Astrocyte (in vitro differentiated cells and primary cell): ENCODE measurements around the gene ARHGAP23. TPM values are rescaled to one million over a fixed set of nuclear protein-coding genes. Genes with fewer than 3 reads are reported as not detected.

Experiments
- DNase-seq: peaks from one replicate; pipeline ENCODE4 v3.0.0-alpha.2; 2010; ENCODE audit warnings: low read depth
- FAIRE-seq: peaks from 2 replicates; lab custom pipeline; 2011; peaks lifted over from hg19 to GRCh38; lab: Jason Lieb, UNC
- H2AFZ ChIP-seq: 2 replicates; pipeline ENCODE4 v1.6.0; 2012; ENCODE audit warnings: low read depth, low read length, inconsistent platforms
- H3K27ac ChIP-seq: 2 replicates; pipeline ENCODE4 v1.5.1; 2011; ENCODE audit warnings: low read depth, low read length, inconsistent platforms
- H3K27me3 ChIP-seq: 2 replicates; pipeline ENCODE4 v1.6.0; 2011; ENCODE audit warnings: low read length, inconsistent platforms; ENCODE audit not compliant: insufficient read depth
- H3K36me3 ChIP-seq: 2 replicates; pipeline ENCODE4 v1.5.1; 2011; ENCODE audit warnings: low read length, inconsistent platforms; ENCODE audit not compliant: insufficient read depth
- H3K4me1 ChIP-seq: 2 replicates; pipeline ENCODE4 v1.5.1; 2011; ENCODE audit warnings: low read length, inconsistent platforms; ENCODE audit not compliant: insufficient read depth
- H3K4me2 ChIP-seq: 2 replicates; pipeline ENCODE4 v1.6.0; 2012; ENCODE audit warnings: low read length, inconsistent platforms
- H3K4me3 ChIP-seq: 2 replicates; pipeline ENCODE4 v1.5.1; 2011; ENCODE audit warnings: low read depth, mild to moderate bottlenecking, low read length, inconsistent platforms; ENCODE audit not compliant: insufficient read depth
- H3K79me2 ChIP-seq: 2 replicates; pipeline ENCODE4 v1.6.0; 2012; ENCODE audit warnings: mild to moderate bottlenecking, low read length, inconsistent platforms; ENCODE audit not compliant: insufficient read depth
- H3K9ac ChIP-seq: 2 replicates; pipeline ENCODE4 v1.6.0; 2012; ENCODE audit warnings: mild to moderate bottlenecking, low read length, inconsistent platforms
- H3K9me3 ChIP-seq: 2 replicates; pipeline ENCODE4 v1.5.1; 2012; ENCODE audit warnings: low read depth, mild to moderate bottlenecking, low read length, inconsistent platforms; ENCODE audit not compliant: insufficient read depth
- H4K20me1 ChIP-seq: 2 replicates; pipeline ENCODE4 v1.6.0; 2012; ENCODE audit warnings: low read length, inconsistent platforms; ENCODE audit not compliant: insufficient read depth
- H3K27ac Mint-ChIP-seq: one replicate; pipeline ENCODE4 v1.8.0; 2021; ENCODE audit warnings: mild to moderate bottlenecking, mixed read lengths; ENCODE audit not compliant: unreplicated experiment
- H3K27me3 Mint-ChIP-seq: one replicate; pipeline ENCODE4 v1.8.0; 2021; ENCODE audit warnings: low read depth, mixed read lengths; ENCODE audit not compliant: unreplicated experiment
- H3K36me3 Mint-ChIP-seq: one replicate; pipeline ENCODE4 v1.8.0; 2021; ENCODE audit warnings: low read depth, mixed read lengths; ENCODE audit not compliant: unreplicated experiment
- H3K4me1 Mint-ChIP-seq: one replicate; pipeline ENCODE4 v1.8.0; 2021; ENCODE audit warnings: low read depth, mixed read lengths; ENCODE audit not compliant: unreplicated experiment
- H3K4me3 Mint-ChIP-seq: one replicate; pipeline ENCODE4 v1.8.0; 2021; ENCODE audit warnings: mild to moderate bottlenecking, moderate library complexity, mixed read lengths; ENCODE audit not compliant: unreplicated experiment
- H3K9me3 Mint-ChIP-seq: one replicate; pipeline ENCODE4 v1.8.0; 2021; ENCODE audit warnings: mild to moderate bottlenecking, mixed read lengths; ENCODE audit not compliant: unreplicated experiment
- CTCF ChIP-seq: IDR thresholded peaks from 2 replicates; pipeline ENCODE4 v1.5.1; 2011; ENCODE audit warnings: low read depth, mild to moderate bottlenecking, inconsistent platforms, low read length, moderate library complexity; ENCODE audit not compliant: insufficient read depth
- EZH2 ChIP-seq: IDR thresholded peaks from 2 replicates; pipeline ENCODE4 v1.6.1; 2012; ENCODE audit warnings: mild to moderate bottlenecking, low read length, inconsistent platforms; ENCODE audit not compliant: insufficient read depth
- total RNA-seq: library from RNA; stranded (reverse); gene quantifications from 2 replicates; pipeline ENCODE4 v1.2.1, GENCODE V29; 2021

The ARHGAP23 gene
- total RNA-seq, 1 donor from 2014 or later, result 118 TPM

GRCh38 chr17:38405654-38406053 lies 22.6 kb upstream of the ARHGAP23 start:
- Mint-ChIP-seq H3K4me3 (no peak overlapping the region), H3K36me3 (peaks cover 12% of the 10 kb centered on the region)

GRCh38 chr17:38410201-38410600 lies 18.1 kb upstream of the ARHGAP23 start:
- Histone ChIP-seq H3K4me3 (no peak overlapping the region), H3K4me1 (peaks cover 2% of the 10 kb centered on the region), H3K4me2 (no peak overlapping the region), H3K27ac (no peak overlapping the region), H3K27me3 (no peaks in the 10 kb centered on the region), H3K9ac (no peak overlapping the region), H3K36me3 (no peaks in the 10 kb centered on the region), H2AFZ (no peak overlapping the region), H3K9me3 (no peaks in the 10 kb centered on the region), H4K20me1 (no peaks in the 10 kb centered on the region), H3K79me2 (no peaks in the 10 kb centered on the region)
- Mint-ChIP-seq H3K27me3 (peaks cover 18% of the 10 kb centered on the region), H3K9me3 (no peaks in the 10 kb centered on the region), H3K36me3 (peaks cover 2% of the 10 kb centered on the region), H3K27ac (no peak overlapping the region), H3K4me3 (no peak overlapping the region), H3K4me1 (peaks cover 1% of the 10 kb centered on the region)
- DNase-seq (no peak), FAIRE-seq (no peak)
- TF ChIP-seq EZH2, result no peak
- no peak for TF ChIP-seq CTCF

More at GRCh38 chr17:38405654-38406053, 22.6 kb upstream of the ARHGAP23 start:
- no peaks in the 10 kb centered on the region for H4K20me1 ChIP-seq
- H3K4me2 ChIP-seq, result no peak overlapping the region
- no peaks in the 10 kb centered on the region for H3K9me3 ChIP-seq
- H3K79me2 ChIP-seq, result no peaks in the 10 kb centered on the region
- H3K9ac ChIP-seq, result no peak overlapping the region
- TF ChIP-seq EZH2 (no peak), CTCF (no peak)
- Mint-ChIP-seq H3K4me1 (no peaks in the 10 kb centered on the region), H3K9me3 (no peaks in the 10 kb centered on the region), H3K27ac (no peak overlapping the region), H3K27me3 (peaks cover 10% of the 10 kb centered on the region)
- H3K27me3 ChIP-seq, result no peaks in the 10 kb centered on the region
- no peaks in the 10 kb centered on the region for H3K36me3 ChIP-seq
- H2AFZ ChIP-seq, result no peak overlapping the region
- no peaks in the 10 kb centered on the region for H3K4me1 ChIP-seq
- FAIRE-seq (no peak), DNase-seq (no peak)
- H3K27ac ChIP-seq, result no peak overlapping the region
- H3K4me3 ChIP-seq, result no peak overlapping the region

- Histone ChIP-seq H3K27me3 (peaks cover 21% of the 10 kb centered on the region), H3K27ac (no peak overlapping the region), H3K79me2 (no peaks in the 10 kb centered on the region), H3K4me1 (peaks cover 6% of the 10 kb centered on the region), H3K4me3 (no peak overlapping the region), H4K20me1 (no peaks in the 10 kb centered on the region), H3K9ac (peak overlapping the region; percentile 64), H3K36me3 (no peaks in the 10 kb centered on the region), H3K4me2 (peak overlapping the region; percentile 69), H3K9me3 (no peaks in the 10 kb centered on the region), H2AFZ (peak overlapping the region; percentile 79)
- no peaks in the 10 kb centered on the region for H3K36me3 Mint-ChIP-seq
- H3K4me3 Mint-ChIP-seq, result peak overlapping the region; percentile 76
- H3K27me3 Mint-ChIP-seq, result peaks cover 17% of the 10 kb centered on the region
- FAIRE-seq (no peak), DNase-seq (peak; percentile 20)
- peak overlapping the region; percentile 98 for H3K27ac Mint-ChIP-seq
- no peak for TF ChIP-seq CTCF
- no peak for TF ChIP-seq EZH2
- peaks cover 4% of the 10 kb centered on the region for H3K4me1 Mint-ChIP-seq
- H3K9me3 Mint-ChIP-seq, result no peaks in the 10 kb centered on the region
Measured at GRCh38 chr17:38415250-38416194, 12.7 kb upstream of the ARHGAP23 start.
